ENCODE measurements around the gene C6orf136.

GRCh38 chr6:30664994-30665767 is 18.2 kb downstream of the C6orf136 start:
- TF ChIP-seq POLR2A (IDR thresholded peaks at IDR 0.05) = no peak
- TF ChIP-seq, protein P1, sequence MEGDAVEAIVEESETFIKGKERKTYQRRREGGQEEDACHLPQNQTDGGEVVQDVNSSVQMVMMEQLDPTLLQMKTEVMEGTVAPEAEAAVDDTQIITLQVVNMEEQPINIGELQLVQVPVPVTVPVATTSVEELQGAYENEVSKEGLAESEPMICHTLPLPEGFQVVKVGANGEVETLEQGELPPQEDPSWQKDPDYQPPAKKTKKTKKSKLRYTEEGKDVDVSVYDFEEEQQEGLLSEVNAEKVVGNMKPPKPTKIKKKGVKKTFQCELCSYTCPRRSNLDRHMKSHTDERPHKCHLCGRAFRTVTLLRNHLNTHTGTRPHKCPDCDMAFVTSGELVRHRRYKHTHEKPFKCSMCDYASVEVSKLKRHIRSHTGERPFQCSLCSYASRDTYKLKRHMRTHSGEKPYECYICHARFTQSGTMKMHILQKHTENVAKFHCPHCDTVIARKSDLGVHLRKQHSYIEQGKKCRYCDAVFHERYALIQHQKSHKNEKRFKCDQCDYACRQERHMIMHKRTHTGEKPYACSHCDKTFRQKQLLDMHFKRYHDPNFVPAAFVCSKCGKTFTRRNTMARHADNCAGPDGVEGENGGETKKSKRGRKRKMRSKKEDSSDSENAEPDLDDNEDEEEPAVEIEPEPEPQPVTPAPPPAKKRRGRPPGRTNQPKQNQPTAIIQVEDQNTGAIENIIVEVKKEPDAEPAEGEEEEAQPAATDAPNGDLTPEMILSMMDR (IDR thresholded peaks at IDR 0.05) = no peak

Measured in adrenal gland (tissue), 5 donors.